Measurements from ENCODE around the gene POLR2B.

Gene POLR2B

DNA sequence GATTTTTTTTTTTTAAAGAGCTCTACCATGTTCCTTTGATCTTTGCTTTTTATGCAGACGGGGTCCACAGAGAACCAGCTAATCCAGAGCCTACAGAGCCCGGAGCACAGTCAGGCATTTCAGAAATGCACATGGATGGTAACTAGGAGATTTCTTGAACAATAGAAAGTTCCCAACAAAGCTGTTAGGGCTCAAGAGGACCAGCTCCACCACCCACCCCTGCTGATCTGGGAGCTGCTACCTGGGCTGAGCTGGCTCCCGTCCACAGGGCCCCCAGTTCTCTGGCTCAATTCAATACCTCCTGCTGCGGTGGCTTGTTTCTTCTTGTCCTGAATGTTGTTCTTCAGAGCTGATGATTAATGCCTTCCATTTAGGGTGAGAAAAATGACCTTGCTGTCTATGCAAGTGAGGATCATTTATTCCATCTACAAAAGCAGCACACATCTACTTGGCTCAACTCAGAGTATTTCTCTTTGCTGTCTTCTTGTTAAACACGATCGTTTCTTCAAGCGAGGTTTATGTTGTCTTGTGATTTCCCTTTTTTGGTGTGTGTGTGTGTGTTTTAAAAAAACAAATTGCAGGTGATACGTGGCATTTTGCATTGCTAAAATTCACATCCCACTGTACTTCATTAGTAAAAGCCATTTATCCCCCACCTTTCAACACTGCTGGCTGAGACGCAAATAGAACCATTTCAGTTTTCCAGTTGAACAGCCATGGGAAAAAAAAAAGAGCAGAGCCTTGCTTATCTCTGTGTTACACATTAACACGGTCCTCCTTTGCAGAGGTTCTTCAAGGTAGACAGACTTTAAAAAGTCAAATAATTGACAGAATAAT lies 100.2 kb downstream of the POLR2B start:
- H3K4me3 ChIP-seq: peak overlapping the region; percentile 27

More for the DNA sequence above, 100.2 kb downstream of the POLR2B start:
- DNase-seq (ENCODE audit: low spot score): no peak
- TF ChIP-seq, protein P1, sequence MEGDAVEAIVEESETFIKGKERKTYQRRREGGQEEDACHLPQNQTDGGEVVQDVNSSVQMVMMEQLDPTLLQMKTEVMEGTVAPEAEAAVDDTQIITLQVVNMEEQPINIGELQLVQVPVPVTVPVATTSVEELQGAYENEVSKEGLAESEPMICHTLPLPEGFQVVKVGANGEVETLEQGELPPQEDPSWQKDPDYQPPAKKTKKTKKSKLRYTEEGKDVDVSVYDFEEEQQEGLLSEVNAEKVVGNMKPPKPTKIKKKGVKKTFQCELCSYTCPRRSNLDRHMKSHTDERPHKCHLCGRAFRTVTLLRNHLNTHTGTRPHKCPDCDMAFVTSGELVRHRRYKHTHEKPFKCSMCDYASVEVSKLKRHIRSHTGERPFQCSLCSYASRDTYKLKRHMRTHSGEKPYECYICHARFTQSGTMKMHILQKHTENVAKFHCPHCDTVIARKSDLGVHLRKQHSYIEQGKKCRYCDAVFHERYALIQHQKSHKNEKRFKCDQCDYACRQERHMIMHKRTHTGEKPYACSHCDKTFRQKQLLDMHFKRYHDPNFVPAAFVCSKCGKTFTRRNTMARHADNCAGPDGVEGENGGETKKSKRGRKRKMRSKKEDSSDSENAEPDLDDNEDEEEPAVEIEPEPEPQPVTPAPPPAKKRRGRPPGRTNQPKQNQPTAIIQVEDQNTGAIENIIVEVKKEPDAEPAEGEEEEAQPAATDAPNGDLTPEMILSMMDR (IDR thresholded peaks at IDR 0.05): no peak
- H3K27ac ChIP-seq: peak overlapping the region; percentile 81 to 87

Measured in coronary artery (tissue), 2 donors.